ENCODE measurements around the gene SLC35A1.

- no peak for TF ChIP-seq CTCF (IDR thresholded peaks at IDR 0.05)
- TF ChIP-seq EZH2 (IDR thresholded peaks at IDR 0.05; ENCODE audit: borderline replicate concordance, insufficient read depth, low read depth, low read length, poor library complexity, severe bottlenecking), result no peak
Observed at GRCh38 chr6:87558446-87558845, 85.7 kb downstream of the SLC35A1 start.
